NCI-H82 treated with DMSO at 0.1 percent for 48 hours (cell line): ENCODE results near the gene ALOX15B.
"Not testable (repeated sequence)": the region's sequence is repeated elsewhere in the genome, so short reads cannot be mapped to it uniquely, and the experiment has no call there.

Source experiments
- DNase-seq: peaks from one replicate; lab custom pipeline; 2025; ENCODE audit not compliant: unreplicated experiment; lab: John Stamatoyannopoulos, UW

ALOX15B gene

GRCh38 chr17:8013731-8014557 is 24.9 kb upstream of the ALOX15B start:
- DNase-seq: no peak

DNA sequence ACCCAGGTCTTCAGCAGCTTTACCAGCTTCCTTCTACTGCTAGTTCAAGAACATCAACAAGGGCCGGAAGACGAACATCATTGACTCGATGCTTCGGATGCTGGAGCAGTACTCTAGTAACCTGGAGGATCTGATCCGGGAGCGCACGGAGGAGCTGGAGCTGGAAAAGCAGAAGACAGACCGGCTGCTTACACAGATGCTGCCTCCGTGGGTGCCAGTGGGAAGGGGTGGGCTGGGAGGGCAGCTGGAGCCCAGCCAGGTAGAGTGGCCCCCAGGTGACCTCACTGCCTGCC is 24.4 kb upstream of the ALOX15B start:
- no peak for DNase-seq

- DNase-seq: no peak
Measured at GRCh38 chr17:8015236-8015956, 23.5 kb upstream of the ALOX15B start.

DNA sequence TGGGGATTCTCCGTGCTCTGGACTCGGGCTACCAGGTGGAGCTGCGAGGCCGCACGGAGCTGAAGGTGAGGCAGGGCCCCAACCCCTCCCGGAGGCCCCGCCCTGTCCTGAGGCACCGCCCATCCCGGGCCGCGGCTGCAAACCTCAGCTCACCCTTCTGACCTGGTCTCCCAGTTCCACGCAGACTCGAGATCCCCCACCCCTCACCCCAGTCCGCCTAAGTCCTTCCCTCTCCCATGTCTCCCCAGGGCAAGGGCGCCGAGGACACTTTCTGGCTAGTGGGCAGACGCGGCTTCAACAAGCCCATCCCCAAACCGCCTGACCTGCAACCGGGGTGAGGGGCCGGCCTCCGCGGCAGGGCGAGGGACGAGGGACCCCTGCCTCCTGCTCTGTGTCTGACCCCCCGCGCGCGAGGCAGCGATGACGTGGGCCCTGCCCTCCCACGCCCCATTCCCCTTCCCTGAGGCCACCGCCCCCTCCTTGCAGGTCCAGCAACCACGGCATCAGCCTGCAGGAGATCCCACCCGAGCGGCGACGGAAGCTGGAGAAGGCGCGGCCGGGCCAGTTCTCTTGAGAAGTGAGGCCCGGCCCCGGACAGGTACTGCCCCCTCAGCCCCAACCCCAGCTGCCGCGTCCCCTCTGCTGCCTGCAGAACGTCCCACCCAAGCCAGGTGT is 22.8 kb upstream of the ALOX15B start:
- DNase-seq: no peak

GRCh38 chr17:8016632-8017424 is 22.0 kb upstream of the ALOX15B start:
- DNase-seq: no peak

DNA sequence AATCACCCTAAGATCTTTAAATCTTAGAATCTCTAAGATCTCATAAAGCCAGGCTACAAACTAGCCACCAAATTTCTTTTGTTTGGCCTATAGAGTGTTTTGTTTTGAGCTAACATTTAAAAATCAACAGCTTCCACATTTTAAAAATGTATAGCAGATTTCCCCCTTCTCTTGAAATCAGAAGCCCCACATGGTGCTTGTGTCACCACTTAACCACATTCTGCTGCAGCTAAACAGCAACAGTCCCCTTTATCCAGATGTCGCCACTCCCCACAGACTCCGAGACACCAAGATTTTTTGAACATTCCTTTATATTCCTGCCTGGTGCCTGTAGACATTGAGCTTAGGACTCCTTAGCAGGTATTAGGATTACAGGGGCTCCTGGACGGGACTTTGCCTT is 20.4 kb upstream of the ALOX15B start:
- peak; percentile 42 for DNase-seq

- peak; percentile 99 for DNase-seq
Measured at GRCh38 chr17:8019166-8019565, 19.7 kb upstream of the ALOX15B start.

GRCh38 chr17:8019665-8020650 is 18.9 kb upstream of the ALOX15B start:
- DNase-seq: no peak

DNA sequence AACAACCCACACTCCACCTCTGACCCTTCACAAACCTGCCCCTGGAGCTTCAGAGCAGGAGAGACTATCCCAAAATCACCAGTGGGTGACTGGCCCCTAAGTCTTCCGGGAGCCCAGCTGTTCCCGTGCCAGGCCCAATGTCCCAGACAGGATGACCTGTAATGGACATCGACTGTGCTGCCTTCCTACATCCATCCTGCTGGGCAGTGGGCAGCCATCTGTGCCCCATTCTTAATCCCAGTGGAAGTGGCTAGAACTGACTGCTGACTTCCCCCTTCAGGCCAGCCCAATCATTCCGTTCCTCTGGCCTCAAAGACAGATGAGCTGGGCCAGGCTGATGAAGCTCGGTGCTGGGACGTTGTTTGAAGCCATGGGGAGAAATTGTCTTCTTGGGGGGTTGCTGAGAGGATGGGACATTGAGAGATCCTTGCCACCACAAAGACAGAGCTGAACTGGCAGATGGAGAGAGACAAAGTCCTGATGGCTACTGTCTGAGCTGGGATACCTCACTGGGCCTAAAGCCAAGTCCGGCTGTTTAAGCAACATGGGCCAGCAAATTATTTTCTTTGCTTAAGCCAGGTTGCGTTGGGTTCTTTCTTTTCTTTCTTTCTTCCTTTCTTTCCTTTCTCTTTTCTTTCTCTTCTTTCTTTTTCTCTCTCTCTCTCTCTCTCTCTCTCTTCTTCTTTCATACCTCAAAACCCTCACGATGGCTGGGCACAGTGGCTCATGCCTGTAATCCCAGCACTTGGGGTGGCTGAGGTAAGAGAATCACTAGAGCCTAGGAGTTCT is 17.9 kb upstream of the ALOX15B start:
- no peak for DNase-seq

GRCh38 chr17:8021565-8022359 is 17.1 kb upstream of the ALOX15B start:
- no peak for DNase-seq

- DNase-seq: no peak
Measured at GRCh38 chr17:8022360-8023003, 16.4 kb upstream of the ALOX15B start.

DNA sequence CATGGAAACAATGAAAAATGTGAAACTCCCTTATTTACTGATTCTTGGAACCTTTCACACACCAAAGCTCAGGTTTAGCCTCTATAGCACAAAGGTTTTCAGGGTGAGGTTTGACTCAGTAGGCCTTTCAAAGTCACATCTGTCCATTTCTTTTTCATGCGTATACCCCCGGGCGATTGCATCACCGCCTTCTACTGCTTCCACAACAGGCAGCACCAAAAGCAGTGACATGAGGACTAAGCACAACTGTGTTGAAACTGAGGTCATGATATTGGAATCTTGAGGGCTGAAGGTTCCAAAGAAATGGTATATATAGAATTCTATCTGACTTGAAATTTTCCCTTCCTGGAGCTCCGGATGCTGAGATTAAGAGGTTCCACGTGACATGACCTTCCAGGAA is 14.7 kb upstream of the ALOX15B start:
- DNase-seq: not testable (repeated sequence)

DNA sequence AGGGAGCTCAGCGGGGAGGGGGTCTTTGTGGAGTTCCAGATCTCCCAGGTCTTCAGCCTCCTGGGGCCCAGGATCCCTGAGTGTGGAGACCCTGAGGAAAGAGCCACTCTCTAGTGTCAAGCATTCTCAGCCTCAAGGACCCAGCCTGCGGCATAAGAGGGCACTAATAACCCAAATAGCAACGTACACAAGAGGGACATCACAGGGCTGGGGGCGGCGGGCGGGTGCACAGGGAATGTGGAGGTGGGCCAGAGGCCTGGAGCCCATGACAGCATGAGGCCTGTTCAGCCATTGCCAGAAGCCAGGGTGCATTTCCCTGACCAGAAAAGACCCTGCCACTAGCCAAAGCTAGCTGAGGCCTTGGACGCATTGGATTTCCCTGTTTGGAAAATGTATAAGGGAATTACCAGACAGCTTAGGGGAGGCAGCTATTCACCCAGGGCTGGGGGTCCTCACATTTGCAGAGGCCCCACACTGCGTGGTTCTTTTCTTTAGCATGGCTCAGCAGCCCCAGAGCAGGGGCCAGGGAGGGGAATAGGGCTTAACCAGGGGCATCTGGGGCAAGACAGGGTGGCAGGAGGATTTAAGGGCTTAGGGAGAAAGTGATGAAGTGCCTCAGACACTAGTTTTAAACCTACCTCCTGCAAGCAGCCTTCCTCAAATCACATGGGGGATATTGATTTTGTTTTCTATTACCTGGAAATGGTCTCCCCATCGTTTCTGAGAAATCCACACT is 13.5 kb upstream of the ALOX15B start:
- peak; percentile 75 for DNase-seq

- DNase-seq: no peak
Measured at GRCh38 chr17:8029121-8029520, 9.7 kb upstream of the ALOX15B start.

DNA sequence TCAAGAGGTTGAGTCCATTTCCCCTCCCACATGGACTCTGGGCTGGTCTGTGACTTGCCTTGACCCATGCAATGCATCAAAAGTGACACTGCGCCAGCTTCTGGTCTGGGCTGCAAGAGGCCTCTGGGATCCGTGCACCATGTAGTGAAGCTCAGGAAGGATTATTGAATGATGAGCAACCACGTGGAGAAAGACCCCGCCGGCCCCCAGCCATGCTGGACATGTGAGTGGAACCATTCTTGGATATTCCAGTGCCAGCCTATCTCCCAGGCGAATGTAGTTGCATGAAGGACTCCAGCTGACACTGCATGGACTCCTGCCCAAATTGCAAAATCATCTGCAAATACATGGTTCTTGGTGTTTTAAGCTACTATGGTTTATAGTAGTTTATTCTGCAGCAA is 7.6 kb upstream of the ALOX15B start:
- no peak for DNase-seq

- no peak for DNase-seq
Measured at GRCh38 chr17:8031950-8032349, 6.9 kb upstream of the ALOX15B start.

DNA sequence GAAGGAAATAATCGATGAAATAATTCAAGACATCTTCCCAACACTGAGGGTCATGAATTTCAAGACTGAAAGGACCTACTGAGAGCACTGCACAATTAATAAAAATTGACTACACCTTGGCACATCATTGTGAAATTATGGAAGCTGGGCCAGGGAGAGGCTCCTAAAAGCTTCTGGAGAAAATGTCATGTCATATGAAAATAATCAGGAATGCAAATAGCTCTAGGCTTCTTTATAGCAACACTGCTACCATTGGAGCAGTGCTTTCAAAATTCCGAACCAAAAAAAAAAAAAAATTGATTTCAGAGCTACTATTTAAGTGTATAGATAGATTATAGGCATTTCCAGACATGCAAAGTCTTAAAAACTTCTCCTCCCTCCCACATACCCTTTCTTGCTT is 6.4 kb upstream of the ALOX15B start:
- no peak for DNase-seq
